ENCODE data around the gene FHIP1A.

The FHIP1A gene

DNA sequence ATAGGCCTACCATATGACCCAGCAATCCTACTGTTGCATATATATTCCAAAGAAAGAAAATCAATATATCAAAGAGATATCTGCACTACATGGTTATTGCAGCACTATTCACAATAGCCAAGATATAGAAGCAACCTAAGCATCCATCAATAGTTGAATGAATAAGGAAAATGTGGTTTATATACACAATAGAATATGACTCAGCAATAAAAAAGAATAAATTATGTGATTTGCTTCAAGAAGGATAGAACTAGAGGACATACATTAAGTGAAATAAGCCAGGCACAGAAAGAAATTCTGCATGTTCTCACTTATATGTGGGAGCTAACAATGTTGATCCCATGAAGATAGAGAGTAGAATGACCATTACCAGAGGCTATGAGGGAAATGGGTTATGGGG lies 13.1 kb upstream of the FHIP1A start:
- TF ChIP-seq, protein P1, sequence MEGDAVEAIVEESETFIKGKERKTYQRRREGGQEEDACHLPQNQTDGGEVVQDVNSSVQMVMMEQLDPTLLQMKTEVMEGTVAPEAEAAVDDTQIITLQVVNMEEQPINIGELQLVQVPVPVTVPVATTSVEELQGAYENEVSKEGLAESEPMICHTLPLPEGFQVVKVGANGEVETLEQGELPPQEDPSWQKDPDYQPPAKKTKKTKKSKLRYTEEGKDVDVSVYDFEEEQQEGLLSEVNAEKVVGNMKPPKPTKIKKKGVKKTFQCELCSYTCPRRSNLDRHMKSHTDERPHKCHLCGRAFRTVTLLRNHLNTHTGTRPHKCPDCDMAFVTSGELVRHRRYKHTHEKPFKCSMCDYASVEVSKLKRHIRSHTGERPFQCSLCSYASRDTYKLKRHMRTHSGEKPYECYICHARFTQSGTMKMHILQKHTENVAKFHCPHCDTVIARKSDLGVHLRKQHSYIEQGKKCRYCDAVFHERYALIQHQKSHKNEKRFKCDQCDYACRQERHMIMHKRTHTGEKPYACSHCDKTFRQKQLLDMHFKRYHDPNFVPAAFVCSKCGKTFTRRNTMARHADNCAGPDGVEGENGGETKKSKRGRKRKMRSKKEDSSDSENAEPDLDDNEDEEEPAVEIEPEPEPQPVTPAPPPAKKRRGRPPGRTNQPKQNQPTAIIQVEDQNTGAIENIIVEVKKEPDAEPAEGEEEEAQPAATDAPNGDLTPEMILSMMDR (IDR thresholded peaks at IDR 0.05) = no peak

DNA sequence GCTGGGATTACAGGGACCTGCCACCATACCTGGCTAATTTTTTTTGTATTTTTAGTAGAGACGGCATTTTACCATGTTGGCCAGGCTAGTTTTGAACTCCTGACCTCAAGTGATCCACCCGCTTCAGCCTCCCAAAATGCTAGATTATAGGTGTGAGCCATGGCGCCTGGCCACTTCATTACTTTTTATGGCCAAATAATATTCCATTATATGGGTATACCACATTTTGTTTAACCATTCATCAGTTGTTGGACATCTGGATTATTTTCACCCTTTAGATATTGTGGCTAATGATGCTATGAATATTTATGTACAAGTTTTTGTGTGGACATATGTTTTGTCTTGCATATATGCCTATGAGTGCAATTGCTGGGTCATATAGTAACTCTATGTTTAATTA lies 8.6 kb upstream of the FHIP1A start:
- TF ChIP-seq, protein P1 (IDR thresholded peaks at IDR 0.05) = no peak

DNA sequence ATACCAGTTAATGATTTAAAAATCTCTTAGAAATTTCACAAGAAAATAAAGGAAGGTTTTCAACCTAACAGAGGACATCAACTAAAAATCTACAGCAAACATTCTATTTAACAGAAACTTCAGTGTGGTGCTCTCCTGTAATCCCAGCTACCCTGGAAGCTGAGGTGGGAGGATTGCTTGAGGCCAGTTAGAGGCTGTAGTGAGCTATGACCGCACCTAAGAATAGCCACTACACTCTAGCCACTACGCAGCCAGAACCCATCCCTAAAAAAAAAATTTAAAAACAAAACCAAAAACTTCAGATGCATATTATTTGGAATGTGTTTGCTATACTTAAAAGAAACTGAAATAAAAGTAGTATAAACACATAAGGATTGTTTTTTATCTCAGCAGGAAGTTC lies 7.2 kb upstream of the FHIP1A start:
- TF ChIP-seq, protein P1 (IDR thresholded peaks at IDR 0.05) = no peak

DNA sequence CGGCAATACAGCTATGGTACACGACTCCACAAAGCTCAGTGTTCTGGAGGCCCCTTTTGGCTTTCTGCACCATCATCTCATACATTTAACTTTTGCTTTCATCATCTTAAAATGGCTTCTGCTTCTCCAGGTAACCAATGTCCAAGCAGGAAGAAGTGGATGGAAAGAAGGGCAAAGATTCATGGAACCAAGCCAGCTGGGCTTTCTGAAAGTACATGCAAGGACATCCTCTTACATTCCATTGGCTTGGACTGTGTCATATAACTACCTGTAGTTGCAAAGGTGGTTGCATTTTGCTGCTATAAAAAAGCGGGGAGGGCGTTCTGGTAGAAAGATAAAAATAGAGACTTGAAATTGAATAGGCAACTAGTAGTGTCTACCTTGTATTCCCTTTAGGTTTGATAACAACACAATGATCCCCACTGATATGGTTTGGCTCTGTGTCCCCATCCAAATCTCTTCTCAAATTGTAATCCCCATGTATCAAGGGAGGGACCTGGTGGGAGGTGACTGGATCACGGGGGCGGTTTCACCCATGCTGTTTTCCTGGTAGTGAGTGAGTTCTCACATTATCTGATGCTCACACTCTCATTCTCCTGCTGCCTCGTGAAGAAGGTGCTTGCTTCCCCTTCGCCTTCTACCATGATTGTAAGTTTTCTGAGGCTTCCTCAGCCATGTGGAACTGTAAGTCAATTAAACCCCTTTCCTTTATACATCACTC lies 6.7 kb upstream of the FHIP1A start:
- TF ChIP-seq, protein P1 (IDR thresholded peaks at IDR 0.05) = no peak

DNA sequence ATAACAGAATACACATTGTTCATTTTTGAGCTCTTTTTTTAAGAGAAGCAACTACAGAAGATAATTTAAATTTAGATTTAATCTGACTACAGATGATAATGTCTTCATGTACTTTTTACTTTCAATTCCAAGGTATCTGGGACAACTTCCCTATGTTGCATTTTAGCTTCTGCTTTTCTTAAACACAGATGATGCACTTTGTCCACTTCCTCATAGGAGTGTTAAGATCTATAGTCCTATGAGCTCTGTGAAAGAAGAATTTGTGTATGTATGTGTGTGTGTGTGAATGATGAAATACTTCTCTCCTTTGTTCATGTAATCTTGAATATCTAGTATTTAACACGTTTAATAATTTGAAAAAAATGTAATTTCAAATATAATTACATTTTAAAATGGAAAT lies 5.3 kb upstream of the FHIP1A start:
- TF ChIP-seq, protein P1 (IDR thresholded peaks at IDR 0.05) = no peak

DNA sequence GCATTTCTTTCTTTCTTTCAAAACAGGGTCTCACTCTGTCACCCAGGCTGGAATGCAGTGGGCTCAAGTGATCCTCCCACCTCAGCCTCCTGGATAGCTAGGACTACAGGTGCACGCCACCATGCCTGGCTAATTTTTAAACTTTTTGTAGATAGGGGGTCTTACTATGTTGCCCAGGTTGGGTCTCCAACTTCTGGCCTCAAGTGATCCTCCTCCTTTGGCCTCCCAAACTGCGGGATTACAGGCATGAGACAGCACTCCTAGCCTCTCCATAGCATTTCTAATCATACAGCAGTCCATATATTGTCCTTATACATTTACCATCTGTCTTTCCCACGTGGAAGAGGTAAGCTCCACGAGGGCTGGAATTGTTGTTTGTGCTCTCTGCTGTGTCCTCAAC lies 2.0 kb upstream of the FHIP1A start:
- TF ChIP-seq, protein P1 (IDR thresholded peaks at IDR 0.05) = no peak

DNA sequence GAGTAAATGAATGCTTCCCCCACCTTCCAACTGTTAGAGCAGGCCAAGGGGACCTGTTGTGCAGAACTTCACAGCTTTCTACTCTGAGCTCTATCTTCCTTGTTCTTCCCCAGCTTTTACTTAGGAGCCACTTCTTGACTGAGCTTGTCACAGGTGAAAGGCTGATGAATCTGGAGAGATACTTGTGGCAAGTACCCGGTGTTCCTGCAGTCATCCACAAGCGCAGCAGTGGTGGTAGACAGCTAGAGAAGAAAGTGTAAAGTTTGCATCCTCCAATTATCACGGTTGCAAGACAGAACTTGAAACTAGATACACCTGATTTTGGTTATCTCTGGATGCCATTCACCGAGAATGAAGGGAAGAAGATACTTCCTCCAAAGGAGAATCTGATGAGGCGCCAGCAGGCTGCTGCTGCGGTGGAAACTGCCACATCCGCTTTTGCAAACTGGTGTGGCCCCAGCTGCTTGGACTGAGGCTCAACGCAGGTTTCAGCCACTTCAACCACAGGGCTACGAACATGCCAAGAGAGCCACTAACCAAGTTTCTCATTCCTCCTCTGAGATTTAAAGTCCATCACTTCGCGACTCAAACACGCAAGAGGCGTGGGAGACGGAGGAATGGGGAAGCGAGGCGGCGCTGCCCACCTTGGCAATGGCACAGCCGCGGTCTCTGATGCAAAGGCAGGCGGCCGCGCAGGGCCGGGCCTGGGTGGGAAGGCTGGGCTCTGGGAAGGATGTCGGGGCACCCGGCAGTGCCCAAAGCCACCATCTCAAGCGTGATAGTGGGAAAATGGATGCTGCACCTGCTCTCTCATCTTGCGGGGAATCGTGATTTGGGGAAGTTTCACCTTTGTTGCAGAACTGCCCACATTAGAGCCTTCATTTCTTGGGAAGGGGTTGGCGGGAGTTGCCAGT lies 1.3 kb upstream of the FHIP1A start:
- TF ChIP-seq, protein P1 (IDR thresholded peaks at IDR 0.05) = no peak
